ENCODE data around the gene GRM4.

The GRM4 gene

GRCh38 chr6:33975661-33976436 lies 170.0 kb downstream of the GRM4 start:
- no peak for DNase-seq

GRCh38 chr6:33974471-33974870 lies 171.4 kb downstream of the GRM4 start:
- DNase-seq = no peak

GRCh38 chr6:33974030-33974429 lies 171.9 kb downstream of the GRM4 start:
- no peak for DNase-seq

- no peak for DNase-seq
Observed at GRCh38 chr6:33971580-33971979, 174.3 kb downstream of the GRM4 start.
